Left hindlimb (tissue), 1 donor: ENCODE results near the gene MGAT4B.

ENCODE experiments used
- DNase-seq: peaks from one replicate; pipeline ENCODE4 v3.0.0-alpha.2; 2018

MGAT4B gene

DNA sequence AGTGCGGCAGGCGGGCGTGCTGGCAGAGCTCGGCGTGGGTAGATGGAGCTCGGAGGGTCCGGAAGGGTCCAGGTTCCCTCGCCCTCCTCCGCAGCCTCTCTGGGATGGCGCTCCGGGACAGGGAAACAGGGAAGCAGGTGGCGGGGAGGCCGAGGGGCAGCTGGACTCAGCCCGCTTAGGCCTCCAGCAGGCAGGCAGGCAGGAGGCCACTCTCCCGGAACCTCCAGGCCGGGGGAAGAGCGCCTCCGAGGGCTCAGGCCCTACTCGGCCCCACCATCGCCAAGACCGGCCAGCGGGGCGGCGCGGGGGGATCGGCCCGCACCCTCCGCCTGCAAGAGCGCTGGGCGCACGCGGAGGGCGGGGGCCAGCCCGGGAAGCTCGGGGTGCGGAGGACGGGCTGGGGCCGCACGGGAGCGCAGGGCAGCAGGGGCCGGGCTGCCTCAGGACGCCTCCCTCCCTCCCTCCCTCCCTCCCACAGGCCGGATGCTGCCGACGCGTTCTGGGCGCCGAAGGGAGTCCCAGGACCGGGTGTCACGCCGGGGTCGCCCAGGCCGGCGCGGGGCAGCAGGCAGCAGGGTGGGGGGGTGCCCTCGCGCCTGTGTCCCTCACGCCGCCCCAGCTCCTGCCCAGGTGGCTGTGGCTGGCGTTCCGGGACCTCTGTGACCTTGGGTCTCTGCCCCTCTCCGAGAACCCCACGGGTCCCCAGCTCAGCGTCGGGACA, 977 bp downstream of the MGAT4B start:
- peak; percentile 59 for DNase-seq

DNA sequence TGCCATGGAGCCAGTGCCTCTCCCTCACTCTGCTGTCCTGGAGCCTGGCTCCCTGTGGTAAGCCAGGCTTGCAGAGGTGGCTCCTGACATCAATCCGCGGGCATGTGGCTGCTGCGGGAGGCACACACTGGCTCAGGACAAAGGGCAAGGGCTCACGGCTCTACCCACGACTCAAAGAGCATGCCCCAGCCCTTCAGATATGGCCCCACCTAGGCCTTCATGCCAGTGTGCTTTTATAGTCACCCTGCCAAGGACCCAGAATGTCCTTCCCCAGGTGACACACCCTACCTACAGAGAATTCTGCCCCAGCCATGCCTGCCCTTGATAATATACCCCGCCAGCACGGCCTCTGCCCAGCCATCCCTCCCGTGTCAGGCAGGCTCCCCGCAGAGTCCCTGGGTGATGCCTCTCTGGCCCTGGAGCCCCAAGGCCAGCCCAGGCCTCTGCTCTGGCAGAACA, 1.6 kb downstream of the MGAT4B start:
- DNase-seq, result no peak

DNA sequence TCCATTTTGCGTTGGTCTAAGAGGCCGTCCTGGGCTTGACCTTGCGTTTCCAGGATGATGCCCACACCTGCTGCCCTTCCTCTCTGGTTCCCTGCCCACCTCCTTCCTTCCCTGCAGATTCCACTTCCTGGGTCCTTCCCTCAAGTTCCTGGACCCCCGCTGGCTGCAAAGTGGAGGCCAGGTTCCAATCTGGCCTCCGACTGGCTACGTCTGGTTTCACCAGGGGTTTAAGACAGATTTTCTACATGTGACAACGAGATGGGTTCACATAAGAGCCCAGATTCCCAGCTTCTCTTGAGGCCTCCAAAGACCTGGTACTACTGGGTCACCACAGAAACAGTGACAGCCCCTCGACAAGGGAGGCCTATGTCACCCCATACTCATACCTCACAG, 2.1 kb downstream of the MGAT4B start:
- no peak for DNase-seq

DNA sequence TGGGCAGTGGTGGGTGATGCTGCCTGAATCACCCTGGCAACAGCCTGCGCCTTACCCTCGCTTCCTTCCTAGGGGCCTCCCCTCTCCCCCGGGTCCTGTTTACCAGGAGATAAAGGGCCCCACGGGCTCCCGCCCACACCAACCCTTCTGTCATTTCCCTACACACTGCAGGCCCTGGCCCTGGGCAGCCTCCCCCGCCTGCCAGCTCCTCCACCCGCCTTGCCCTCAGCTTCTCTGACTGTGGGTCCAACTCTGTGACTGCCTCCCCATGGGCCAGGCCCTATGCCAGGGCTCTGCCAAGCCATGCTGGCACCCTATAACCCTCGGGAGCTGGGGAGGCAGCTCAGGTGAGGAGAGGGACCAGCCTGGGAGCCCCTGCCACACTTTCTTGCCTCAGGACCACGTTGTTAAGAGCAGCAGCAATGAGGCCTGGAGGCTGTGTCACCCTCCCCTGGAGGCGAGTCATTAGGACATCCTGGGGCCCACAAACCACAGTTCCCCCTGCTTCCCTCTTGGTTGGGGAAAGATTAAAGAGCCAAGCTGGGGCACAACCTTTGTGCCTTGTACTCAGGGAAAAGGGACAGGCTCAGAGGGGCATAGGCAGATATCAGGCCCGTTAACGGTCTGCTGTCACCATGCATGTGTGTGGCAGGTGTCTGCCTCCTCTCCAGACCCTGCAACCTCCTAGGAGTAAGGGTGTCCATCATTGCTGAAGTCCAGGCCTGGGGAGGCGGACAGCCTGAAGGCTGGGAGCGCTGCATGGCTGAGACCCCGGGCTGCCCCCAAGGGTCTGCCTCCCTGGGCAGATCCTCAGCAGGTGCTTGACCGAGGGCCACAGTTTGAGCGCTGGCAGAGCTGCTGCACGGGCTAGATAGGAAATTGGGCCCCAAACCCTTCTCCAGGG, 2.8 kb downstream of the MGAT4B start:
- DNase-seq, result no peak

DNA sequence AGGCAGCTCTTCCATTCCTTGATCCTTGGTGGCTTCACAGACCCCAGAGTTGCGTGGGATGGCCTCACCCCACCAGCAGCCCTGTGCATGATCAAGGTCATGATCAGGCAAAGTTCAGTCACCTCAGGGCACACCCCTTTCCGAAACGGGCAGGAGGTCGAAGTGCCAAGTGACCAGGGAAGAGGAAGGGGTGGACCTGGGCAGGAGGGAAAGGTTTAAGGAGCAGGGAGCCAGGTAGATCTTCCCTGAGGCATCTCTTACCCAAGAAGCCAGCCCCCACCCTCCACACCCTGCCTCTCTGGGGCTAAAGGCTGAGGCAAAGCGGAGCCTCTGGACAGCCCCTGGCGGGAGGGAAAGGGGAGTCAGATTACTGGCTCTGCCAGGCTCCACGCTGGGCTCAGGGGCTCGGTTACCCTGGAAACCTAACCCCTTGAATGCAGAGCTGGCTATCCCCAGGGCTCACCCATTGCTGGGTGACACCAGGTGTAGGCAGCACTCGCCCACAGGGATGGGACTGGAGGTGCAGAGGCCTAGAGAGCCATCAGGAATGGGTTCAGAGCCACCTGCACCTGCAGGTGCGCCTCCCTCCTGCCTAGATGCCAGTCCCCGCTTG, 3.6 kb downstream of the MGAT4B start:
- no peak for DNase-seq

DNA sequence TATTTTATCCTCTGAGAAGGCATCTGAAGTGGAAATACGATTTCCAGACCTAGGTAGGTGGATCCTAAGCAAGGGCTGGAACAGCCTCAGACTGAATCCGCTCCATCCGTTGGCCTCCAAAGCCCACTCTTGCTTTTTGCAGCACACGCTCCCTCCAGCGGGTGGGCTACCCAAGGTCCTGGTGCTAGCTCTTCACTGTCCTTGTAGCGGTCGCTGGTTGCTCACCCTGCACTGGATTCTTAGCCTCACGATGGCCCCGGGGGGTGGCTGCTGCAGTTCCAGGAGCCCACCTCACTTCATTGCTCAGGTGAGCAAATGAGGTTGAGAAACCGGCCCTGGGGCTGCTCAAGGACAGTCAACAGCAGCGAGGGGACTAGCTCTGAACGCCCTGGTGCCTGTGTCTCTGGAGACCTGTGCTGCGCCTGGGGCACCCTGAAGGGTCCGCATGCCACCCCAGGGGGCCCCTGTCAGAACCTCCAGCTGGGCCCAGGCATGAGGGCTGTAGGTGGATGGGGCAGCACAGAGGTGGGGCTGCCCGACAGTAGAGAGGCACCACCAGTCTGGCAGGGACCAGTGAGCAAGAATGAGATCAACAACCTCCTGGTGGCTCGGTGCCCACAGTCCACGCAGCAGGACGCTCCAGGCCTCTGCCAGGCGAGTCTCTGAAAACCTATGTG, 4.3 kb downstream of the MGAT4B start:
- DNase-seq, result no peak

DNA sequence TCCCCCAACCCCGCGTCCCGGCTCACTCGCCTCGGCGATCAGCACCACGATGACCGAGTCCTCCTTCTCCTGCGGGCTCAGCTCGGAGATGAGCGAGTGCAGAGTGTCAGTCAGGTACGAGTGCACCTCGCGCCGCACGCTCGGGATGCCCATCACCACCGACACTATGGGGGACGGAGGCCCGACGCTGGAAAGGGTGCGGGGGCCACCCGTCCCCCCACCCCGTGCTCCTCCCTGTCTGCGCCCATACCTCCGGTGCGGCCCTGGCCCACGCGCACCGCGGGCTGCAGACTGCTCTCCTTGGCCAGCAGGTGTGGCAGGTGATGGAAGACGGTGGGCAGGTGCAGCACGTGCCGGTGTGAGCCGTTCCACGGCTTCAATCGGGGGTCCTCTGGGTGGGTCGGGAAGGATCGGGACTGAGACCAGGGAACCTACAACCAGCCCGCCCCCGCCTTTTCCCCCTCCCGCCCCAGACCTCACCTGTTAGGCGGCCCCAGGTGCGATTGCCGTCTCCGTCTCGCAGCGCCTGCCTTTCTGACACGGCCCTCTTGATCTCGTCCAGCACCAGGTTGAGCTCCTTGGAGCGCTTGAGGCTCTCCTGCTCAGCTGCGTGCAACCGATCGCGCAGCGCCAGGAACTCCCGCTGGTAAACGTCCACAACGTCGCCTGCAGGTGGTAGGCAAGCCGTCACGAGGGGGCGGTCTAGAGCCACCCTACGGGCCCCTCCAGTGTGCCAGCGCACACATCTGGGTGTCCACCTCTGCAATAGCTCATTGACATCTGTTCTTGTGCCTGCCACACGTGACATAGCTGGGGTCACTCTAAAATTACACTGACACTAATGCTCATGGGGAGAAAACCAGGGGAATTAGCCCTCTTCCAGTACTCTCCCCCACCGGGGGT, 5.1 kb downstream of the MGAT4B start:
- DNase-seq, result peak; percentile 68

DNA sequence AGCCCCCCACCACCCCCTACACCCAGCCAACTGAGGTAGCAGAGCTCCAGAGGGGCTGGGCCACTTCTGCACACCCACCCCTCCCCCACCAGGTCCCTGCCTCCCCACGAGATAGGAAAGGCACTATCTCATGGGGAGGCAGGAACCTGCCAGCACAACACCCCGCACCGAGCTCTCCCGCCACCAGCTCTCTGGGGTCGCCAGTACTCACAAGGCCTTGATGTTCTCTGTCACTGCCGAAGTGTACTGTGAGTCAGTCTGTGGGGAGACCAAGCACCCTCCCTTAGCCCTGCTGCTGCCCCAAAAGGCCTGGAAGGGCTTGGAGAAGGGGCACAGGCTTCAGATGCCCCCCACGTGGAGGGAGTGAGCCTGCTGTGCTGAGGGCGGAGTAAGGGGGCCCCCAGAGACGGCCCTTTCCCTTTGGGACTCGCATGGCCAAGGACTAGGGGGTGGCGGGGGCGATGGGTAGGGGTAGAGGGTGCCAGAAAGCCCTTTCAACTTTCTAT, 5.9 kb downstream of the MGAT4B start:
- no peak for DNase-seq

DNA sequence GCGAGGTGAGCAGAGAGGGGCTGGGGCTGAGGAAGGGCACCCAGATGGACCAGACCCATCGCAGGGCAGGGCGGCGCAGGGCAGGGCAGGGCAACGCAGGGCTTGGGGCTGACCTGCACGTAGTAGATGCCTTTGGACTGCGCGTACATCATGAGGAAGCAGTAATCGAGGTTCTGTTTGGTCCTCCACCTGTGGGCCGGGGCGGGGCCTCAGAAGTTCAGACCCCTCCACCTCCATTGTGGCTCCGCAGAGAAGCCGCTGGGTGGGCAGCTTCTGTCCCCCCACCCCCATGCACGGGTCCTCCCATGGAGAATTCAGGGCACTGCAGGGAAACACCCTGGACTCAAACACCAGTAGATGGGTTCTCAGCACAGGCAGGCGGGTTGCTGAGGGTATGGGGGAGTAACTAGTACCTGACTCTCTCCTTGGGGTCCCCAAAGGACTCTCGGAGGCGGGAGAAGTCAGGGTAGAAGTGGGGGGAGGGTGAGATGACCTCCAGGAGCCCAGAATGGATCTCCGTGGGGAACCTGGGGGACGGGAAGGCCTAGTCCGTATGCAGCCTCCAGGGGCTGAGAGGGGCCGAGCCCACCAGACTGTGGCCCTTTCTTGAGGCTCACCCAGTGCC, 6.5 kb downstream of the MGAT4B start:
- no peak for DNase-seq

DNA sequence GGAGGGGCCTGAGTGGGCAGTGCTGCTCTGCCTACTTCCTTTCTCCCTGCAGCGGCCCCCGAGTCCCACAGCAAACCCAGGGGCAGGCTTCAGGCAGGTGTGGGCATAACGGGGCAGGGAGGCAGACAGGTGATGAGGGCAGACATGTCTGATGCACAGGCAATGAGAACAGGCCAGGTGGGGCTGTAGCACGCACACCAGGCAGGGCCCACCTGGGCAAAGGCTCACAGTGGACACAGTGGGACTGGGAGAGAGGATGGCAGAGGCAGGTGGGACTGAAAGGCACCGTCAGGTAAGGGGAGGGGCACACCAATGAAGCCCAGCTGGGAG, 7.1 kb downstream of the MGAT4B start:
- DNase-seq, result no peak

DNA sequence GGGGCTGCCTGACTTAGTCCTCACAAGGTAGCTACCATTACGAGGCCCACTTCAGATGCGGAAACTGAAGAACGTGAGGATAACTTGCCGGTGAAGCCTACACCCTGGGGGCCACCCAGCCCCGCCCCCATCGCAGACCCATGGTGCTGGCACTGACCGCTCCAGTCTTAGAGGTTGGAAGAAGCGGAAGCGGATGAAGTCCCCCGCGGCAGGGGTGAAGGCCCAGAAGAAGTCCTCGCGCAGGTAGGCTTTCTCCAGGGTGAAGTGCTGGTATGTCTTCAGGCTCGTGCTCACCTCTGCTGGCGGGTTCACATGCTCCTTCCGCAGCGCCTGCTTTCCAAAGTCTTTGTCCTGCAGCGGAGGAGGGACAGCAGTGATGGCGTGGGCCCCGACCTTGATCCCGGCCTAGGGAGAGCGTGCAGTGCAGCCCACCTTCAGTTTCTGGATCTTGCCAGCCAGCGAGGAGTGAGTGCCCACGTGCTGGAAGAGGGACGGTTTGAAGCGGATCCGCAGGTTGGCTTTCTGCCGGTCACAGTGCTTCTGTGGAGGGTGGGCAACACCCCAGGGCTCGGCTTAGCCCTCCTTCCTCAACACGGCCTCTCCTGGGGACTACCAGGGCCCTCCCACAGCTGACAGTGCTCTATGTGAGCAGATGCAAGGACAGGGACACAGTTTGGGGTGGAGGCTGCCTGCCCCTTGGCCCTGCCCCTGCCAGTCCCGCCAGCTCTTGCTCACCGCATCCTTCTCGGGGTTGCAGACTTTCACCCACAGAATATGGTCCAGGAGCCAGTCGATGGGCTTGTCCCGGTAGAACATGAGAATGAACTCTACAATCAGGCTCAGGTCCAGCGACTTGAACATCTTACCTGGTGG, 7.7 kb downstream of the MGAT4B start:
- no peak for DNase-seq

DNA sequence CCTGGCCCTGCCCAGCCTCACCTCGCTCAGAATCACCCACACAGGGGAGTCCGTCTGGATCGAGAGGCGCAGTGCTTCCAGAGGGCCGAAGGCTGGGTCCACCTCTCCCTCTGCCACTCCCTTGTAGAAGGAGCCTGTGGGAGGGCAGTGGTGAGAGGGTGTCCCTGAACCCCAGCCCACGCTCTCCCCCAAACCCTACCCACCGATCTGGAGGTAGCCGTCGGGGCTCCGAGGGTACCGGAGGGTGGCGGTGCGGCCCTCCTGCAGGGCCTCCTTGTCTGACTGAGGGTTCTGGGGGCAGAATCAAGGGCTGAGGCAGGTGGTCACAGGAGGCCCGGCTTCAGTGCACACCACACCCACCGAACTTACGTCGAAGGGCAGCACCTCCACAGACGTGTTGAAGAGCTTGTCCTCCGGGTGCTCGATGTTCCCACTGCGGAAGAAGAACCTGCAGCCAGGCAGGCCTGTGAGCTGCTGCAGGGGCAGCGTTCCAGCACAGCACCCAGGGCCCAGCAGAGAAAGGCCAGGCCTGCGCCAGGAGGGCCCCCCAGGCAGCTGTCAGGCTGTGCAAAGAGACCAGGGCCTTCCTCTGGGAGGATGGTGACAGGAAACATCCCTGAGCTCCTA, 8.4 kb downstream of the MGAT4B start:
- DNase-seq, result no peak

DNA sequence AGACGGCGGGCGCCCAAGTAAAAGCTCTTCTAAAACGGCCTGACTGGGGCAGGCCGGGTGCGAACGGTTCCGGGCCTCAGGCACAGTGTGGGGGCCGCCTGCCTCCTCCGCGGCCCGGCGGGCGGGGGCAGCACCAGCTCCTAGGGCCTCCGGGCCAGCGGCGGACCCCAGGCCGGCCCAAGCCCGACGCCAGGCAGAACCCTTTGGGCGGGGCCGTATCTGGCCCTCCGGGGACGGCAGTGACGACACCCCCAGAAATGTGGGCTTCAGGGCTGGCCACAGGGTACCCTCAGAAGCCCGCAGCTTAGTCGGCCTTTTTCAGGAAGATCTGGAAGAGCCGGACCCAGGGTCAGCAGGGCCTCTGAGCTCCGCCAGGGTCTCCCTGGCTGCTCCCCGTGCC, 8.9 kb downstream of the MGAT4B start:
- no peak for DNase-seq

DNA sequence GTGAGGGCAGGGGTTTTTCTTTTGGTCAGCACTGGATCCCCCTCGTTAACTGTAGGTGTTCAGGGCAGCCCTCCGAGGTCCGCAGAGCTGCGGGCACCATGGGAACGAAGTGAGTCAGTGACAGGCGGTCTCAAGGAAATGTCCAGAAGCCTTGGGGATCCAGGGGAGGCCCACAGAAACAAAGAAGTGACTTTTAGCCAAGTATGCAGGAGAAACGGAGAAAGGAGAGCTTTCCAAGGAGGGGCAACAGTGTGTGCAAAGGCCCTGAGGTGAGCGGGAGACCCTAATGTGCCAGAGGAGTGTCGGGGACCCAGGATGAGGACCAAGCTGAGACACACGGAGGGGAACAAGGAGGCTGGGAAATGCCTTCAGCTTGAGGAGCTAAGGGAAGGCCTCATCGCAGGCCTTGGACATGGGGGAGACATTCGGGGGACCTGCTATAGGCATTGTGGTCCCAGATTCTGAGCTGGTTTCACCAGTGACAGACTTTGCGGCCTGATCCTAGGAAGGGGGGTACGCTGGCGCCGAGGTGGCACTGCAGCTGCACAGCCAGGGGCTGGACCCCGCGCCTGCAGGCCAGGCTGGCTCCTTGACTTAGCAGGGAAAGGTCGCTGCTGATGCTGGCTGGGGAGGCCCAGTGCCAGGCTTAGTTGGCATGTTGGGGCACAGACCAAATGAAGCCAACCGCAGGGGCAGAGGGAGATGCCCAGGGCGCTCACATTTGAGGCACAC, 9.6 kb downstream of the MGAT4B start:
- DNase-seq, result no peak

DNA sequence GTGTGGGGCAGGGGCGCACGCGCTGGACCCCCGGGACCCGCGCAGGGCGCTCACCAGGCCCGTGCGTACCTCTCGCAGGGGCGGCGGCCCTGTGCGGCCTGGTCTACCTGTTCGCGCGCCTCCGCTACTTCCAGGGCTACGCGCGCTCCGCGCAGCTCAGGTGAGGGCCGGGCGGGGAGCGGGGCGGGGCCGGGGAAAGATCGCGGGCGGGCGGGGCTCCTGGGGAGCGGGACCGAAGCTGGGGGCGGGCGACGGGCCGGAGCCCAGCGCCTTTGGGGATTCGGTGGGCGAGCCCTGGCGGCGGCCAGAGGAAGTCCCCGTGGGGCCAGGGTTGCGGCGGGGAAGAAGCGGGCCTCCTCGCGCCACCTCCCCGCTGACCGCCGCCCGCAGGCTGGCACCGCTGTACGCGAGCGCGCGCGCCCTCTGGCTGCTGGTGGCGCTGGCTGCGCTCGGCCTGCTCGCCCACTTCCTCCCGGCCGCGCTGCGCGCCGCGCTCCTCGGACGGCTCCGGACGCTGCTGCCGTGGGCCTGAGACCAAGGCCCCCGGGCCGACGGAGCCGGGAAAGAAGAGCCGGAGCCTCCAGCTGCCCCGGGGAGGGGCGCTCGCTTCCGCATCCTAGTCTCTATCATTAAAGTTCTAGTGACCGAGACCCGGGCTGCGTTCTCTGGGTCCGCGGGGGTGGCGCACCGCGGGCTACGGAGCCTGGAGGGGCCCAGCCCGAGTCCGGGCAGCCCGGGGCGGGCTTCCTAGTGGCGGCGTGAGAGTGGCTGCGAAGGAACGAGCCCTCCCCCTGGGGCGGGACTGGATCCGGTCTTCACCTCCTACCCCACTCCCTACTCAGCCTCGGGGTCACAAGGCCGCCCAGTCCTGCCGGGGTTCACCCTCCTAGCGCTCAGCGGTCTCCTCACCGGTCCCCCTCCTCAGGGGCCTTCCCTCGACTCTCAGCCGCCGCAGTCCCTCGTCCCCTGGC, 10.5 kb downstream of the MGAT4B start:
- peak; percentile 83 for DNase-seq

DNA sequence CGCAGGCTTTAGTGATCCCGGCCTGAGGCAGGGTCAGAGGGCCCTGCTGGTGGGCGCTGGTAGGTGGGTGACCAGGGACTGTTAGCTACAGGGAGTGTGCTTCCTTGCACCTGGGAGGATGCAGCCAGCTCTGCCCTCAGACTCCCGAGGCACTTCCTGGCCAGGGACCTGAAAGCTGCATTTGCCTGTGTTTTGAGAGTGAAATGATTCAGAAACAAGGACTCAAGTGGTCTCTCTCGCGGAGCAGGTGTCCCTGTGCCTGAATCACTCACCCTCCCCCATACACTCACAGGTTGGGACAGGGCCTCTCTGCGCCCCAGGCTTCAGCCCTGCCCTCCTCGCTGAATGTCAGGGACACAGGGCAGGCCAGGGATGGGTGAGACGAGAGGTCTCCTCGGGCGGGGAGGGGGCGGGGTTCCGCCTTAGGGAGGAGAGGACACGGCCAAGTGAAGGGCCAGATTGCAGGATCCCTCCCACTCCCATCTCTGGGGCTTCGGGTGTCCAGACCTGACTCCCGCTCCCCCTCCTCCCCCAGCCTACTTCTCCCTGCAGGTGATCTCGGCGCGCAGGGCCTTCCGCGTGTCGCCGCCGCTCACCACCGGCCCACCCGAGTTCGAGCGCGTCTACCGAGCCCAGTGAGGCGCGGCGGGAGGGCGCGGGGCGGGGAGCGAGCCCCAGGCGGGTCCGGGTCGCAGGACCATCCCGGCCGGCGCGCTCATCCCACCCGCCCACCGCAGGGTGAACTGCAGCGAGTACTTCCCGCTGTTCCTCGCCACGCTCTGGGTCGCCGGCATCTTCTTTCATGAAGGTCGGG, 11.4 kb downstream of the MGAT4B start:
- DNase-seq, result peak; percentile 45

DNA sequence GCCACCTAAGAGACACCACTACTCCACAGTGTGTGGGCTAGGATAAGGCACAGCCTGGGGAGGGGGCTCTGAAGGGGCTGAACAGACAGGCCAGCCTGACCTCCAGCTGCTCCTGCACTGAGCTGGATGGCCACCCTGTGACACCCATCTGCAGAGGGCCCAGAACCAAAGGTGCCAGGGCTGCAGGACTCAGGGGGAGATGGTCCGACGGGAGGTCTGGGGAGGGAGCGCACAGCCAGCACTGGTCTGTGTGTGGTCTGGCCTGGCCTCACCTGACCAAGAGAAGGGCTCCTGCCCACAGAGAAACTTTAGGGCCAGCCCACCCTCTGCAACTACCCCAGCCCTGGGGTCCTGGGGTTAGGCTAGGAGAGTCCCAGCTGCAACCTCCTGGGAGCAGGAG, 12.1 kb downstream of the MGAT4B start:
- DNase-seq, result no peak
